Measurements from ENCODE around the gene DNLZ.

GRCh38 chr9:136393531-136393930, 30.0 kb upstream of the DNLZ start:
- TF ChIP-seq CTCF (IDR thresholded peaks at IDR 0.05) (no peak), POLR2A (IDR thresholded peaks at IDR 0.05) (no peak)
